ENCODE data around the gene ARPC2.

ARPC2 gene

DNA sequence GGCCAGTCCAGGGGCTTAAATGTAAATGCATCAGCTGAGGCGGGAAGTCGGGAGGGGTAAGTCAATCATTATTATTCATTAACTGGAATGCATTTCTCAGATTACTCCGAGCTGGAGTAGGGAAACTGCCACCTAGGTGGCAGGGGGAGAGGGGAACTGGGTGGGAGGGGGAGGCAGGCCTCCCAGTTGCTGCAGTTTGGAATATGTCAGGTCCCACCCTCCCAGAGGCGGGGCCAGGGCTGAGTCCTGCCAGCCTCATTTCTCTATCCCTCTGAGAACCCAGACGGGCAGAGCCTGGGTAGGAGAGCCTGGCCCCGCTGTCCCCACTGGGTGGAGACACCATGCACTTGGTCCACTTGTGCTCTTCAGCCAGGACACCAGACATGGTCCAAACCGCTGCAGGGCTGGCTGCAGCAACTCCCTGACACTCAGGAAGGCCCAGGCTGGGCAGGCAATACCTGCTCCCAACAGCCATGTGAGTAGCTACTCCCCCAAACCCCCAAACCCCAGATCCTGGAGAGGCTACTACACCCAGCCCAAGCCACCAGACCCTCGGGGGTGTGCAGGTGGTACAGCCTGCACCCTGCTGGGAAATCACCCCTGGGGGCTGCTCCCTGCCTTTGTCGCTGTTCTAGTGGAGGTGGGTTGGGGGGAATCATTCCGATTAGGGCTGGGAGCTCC, 43.9 kb downstream of the ARPC2 start, which contains the start of gene GPBAR1:
GPBAR1 (plus strand) TSS at position 274 of the 681 bp plus-strand sequence. CDS start 1,710 bp downstream, outside the sequence.
- no peak within 1 kb of the TSS for H3K4me3 ChIP-seq (replicated peaks; ENCODE audit: insufficient read depth, low read length)
- no peaks in the 10 kb centered on the region for H3K27me3 ChIP-seq (ENCODE audit: insufficient read depth, poor library complexity, severe bottlenecking)
- TF ChIP-seq GABPA (IDR thresholded peaks at IDR 0.05; ENCODE audit: low read depth) (no peak), SPI1 (IDR thresholded peaks at IDR 0.05; ENCODE audit: borderline replicate concordance, low read depth) (no peak), POLR2AphosphoS5 (IDR thresholded peaks at IDR 0.05; ENCODE audit: low read depth) (no peak)
- TF ChIP-seq, protein P1, sequence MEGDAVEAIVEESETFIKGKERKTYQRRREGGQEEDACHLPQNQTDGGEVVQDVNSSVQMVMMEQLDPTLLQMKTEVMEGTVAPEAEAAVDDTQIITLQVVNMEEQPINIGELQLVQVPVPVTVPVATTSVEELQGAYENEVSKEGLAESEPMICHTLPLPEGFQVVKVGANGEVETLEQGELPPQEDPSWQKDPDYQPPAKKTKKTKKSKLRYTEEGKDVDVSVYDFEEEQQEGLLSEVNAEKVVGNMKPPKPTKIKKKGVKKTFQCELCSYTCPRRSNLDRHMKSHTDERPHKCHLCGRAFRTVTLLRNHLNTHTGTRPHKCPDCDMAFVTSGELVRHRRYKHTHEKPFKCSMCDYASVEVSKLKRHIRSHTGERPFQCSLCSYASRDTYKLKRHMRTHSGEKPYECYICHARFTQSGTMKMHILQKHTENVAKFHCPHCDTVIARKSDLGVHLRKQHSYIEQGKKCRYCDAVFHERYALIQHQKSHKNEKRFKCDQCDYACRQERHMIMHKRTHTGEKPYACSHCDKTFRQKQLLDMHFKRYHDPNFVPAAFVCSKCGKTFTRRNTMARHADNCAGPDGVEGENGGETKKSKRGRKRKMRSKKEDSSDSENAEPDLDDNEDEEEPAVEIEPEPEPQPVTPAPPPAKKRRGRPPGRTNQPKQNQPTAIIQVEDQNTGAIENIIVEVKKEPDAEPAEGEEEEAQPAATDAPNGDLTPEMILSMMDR (IDR thresholded peaks at IDR 0.05; ENCODE audit: insufficient read depth, low read length) = no peak
- TF ChIP-seq, protein P2, sequence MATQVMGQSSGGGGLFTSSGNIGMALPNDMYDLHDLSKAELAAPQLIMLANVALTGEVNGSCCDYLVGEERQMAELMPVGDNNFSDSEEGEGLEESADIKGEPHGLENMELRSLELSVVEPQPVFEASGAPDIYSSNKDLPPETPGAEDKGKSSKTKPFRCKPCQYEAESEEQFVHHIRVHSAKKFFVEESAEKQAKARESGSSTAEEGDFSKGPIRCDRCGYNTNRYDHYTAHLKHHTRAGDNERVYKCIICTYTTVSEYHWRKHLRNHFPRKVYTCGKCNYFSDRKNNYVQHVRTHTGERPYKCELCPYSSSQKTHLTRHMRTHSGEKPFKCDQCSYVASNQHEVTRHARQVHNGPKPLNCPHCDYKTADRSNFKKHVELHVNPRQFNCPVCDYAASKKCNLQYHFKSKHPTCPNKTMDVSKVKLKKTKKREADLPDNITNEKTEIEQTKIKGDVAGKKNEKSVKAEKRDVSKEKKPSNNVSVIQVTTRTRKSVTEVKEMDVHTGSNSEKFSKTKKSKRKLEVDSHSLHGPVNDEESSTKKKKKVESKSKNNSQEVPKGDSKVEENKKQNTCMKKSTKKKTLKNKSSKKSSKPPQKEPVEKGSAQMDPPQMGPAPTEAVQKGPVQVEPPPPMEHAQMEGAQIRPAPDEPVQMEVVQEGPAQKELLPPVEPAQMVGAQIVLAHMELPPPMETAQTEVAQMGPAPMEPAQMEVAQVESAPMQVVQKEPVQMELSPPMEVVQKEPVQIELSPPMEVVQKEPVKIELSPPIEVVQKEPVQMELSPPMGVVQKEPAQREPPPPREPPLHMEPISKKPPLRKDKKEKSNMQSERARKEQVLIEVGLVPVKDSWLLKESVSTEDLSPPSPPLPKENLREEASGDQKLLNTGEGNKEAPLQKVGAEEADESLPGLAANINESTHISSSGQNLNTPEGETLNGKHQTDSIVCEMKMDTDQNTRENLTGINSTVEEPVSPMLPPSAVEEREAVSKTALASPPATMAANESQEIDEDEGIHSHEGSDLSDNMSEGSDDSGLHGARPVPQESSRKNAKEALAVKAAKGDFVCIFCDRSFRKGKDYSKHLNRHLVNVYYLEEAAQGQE (IDR thresholded peaks at IDR 0.05; ENCODE audit: insufficient replicate concordance, low read depth) = no peak
- DNase-seq (ENCODE audit: low read depth in 1 of 2, low spot score in 1 of 2) = no peak
- no peak within 1 kb of the TSS for H3K27ac ChIP-seq (replicated peaks)

DNA sequence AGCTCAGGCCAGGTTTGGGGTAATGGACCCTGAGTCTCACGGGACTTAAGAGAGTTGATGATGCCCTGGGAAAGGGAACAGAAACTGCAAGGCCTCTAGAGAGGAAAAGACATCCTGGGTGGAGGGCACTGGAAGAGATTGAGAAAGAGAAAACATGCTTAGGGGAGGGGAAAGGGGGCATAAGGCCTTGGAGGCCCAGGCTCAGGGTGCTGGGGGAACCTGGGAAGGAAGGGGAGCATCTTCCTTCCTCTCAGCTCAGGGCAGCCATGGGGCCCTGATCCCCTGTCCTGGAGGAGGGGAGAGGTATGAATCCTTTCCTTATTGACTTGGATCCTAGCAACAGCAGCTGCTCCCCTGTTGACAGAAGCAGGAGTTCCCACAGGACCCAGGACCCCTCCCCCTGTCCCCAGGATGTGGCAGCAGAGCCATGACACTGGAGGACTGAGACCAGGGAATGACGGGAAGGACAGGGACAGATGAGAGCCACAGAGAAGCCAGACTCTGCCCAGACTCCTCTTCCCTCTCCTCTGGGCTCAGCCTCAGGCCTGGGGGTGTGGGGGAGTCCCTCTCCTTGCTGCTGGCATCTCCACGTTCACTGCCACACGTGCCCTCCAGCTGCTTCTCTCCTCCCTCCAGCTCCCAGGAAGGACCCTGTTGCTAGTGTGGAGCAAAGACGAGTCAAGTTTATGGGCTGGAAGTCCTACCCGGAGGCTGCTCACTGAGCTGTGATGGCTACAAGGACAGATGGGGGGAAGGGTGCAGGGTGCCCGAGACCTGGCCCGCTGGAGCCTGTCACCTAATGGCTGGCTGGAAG, 44.6 kb downstream of the ARPC2 start:
- H3K27ac ChIP-seq (replicated peaks) = no peak overlapping the region
- H3K27me3 ChIP-seq (ENCODE audit: insufficient read depth, poor library complexity, severe bottlenecking) = no peaks in the 10 kb centered on the region
- no peak overlapping the region for H3K4me3 ChIP-seq (replicated peaks; ENCODE audit: insufficient read depth, low read length)
- peak in 1 of 2 experiments; percentile 65 for DNase-seq (ENCODE audit: low read depth in 1 of 2, low spot score in 1 of 2)
- TF ChIP-seq, protein P2 (IDR thresholded peaks at IDR 0.05; ENCODE audit: insufficient replicate concordance, low read depth) = no peak
- TF ChIP-seq, protein P1 (IDR thresholded peaks at IDR 0.05; ENCODE audit: insufficient read depth, low read length) = no peak
- TF ChIP-seq GABPA (IDR thresholded peaks at IDR 0.05; ENCODE audit: low read depth) (no peak), SPI1 (IDR thresholded peaks at IDR 0.05; ENCODE audit: borderline replicate concordance, low read depth) (no peak), POLR2AphosphoS5 (IDR thresholded peaks at IDR 0.05; ENCODE audit: low read depth) (no peak)

DNA sequence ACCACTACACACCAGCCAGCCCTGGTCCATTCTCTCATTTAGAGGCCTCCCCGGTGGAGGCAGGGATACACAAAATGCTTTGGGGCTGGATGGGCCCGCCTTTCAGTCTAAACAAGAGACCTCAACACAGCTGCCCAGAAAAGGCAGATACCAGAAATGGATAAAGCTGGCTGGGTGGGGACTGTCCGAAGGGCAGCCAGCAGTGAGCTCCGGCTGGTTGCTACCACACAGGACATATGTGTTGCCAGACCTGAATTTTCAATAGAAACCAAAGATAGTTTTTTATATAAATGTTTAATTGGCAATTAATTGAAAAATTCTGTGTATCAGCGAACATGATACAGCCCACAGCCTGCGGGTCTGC, 45.2 kb downstream of the ARPC2 start:
- no peak for DNase-seq (ENCODE audit: low read depth in 1 of 2, low spot score in 1 of 2)
- Histone ChIP-seq H3K4me3 (replicated peaks; ENCODE audit: insufficient read depth, low read length) (no peak overlapping the region), H3K27ac (replicated peaks) (no peak overlapping the region), H3K27me3 (ENCODE audit: insufficient read depth, poor library complexity, severe bottlenecking) (no peaks in the 10 kb centered on the region)
- TF ChIP-seq SPI1 (IDR thresholded peaks at IDR 0.05; ENCODE audit: borderline replicate concordance, low read depth) = no peak
- no peak for TF ChIP-seq GABPA (IDR thresholded peaks at IDR 0.05; ENCODE audit: low read depth)
- TF ChIP-seq POLR2AphosphoS5 (IDR thresholded peaks at IDR 0.05; ENCODE audit: low read depth) = no peak
